A673 (cell line): Measurements from ENCODE around the gene TLE1. TPM values are rescaled to one million over a fixed set of nuclear protein-coding genes. Genes with fewer than 3 reads are reported as not detected.

Experiments
- BruUV-seq: library from RNA; stranded (reverse); fragments of 400-500 nt; replicated peaks from 2 replicates; lab custom pipeline; 2021; lab: Mats Ljungman, UMichigan
- CTCF ChIA-PET: fragments of 300-600 bp; sonication (Branson Sonifier 250); formaldehyde crosslinking; loops from one replicate; lab custom pipeline; 2022; ENCODE audit warnings: antibody characterized with exemption; lab: Charles Lee
- POLR2A ChIA-PET: fragments of 300-600 bp; sonication (Branson Sonifier 250); formaldehyde crosslinking; loops from one replicate; lab custom pipeline; 2022; ENCODE audit warnings: antibody characterized with exemption; ENCODE audit not compliant: low non-redundant PET; lab: Charles Lee
- DNase-seq: peaks from one replicate; pipeline ENCODE4 v3.0.0-alpha.2; 2015; ENCODE audit warnings: low spot score
- H3K27ac ChIP-seq: fragments of 200-600 bp; sonication (generic); 2 replicates; pipeline ENCODE4 v1.5.1; 2016; ENCODE audit warnings: mixed run types, low read depth, mild to moderate bottlenecking, mixed read lengths, antibody characterized with exemption, low read length; ENCODE audit not compliant: poor library complexity, severe bottlenecking
- H3K27me3 ChIP-seq: fragments of 200-600 bp; sonication (generic); replicated peaks from 2 replicates; pipeline ENCODE4 v1.6.1; 2017; ENCODE audit warnings: mixed run types, low read depth, mild to moderate bottlenecking, mixed read lengths, antibody characterized with exemption, low read length; ENCODE audit not compliant: insufficient read depth, poor library complexity
- H3K36me3 ChIP-seq: fragments of 200-600 bp; sonication (generic); 2 replicates; pipeline ENCODE4 v1.6.1; 2016; ENCODE audit warnings: mixed run types, mild to moderate bottlenecking, mixed read lengths, antibody characterized with exemption, low read length; ENCODE audit not compliant: insufficient read depth, poor library complexity, severe bottlenecking
- H3K4me1 ChIP-seq: fragments of 200-600 bp; sonication (generic); 2 replicates; pipeline ENCODE4 v1.6.1; 2017; ENCODE audit warnings: mixed run types, mild to moderate bottlenecking, mixed read lengths, antibody characterized with exemption, low read length; ENCODE audit not compliant: insufficient read depth, poor library complexity, severe bottlenecking
- H3K4me3 ChIP-seq: fragments of 200-600 bp; sonication (generic); 2 replicates; pipeline ENCODE4 v1.5.1; 2016; ENCODE audit warnings: low read depth, mixed run types, mild to moderate bottlenecking, mixed read lengths, low read length; ENCODE audit not compliant: poor library complexity, severe bottlenecking
- H3K9me3 ChIP-seq: fragments of 200-600 bp; sonication (generic); 2 replicates; pipeline ENCODE4 v1.6.1; 2016; ENCODE audit warnings: mixed run types, low read depth, mild to moderate bottlenecking, mixed read lengths, antibody characterized with exemption, low read length; ENCODE audit not compliant: poor library complexity, severe bottlenecking
- EZH2 ChIP-seq: fragments of 200-600 bp; sonication (generic); IDR thresholded peaks from 2 replicates; pipeline ENCODE4 v1.6.1; 2017; ENCODE audit warnings: borderline replicate concordance, low read depth, mild to moderate bottlenecking, mixed read lengths, antibody characterized with exemption, low read length; ENCODE audit not compliant: poor library complexity, severe bottlenecking
- intact Hi-C: fragments of 100-400 bp; cut with micrococcal nuclease; formaldehyde crosslinking; loops from one replicate; pipeline ENCODE4 v1.10.0; 2022; ENCODE audit not compliant: unreplicated experiment
- total RNA-seq: library from RNA; stranded (reverse); gene quantifications from 2 replicates; pipeline ENCODE4 v1.2.3, GENCODE V29; 2021
- TF ChIP-seq, protein P1 (sequence below): fragments of 300-800, 200-600 bp; sonication (generic); conservative IDR thresholded peaks from 2 replicates; pipeline ENCODE4 v1.5.1; 2017; ENCODE audit warnings: low read depth, mild to moderate bottlenecking, antibody characterized with exemption, low read length, moderate library complexity, mixed read lengths

TLE1 gene
- total RNA-seq, 1 experiment from 2014 or later: 2.2 TPM

DNA sequence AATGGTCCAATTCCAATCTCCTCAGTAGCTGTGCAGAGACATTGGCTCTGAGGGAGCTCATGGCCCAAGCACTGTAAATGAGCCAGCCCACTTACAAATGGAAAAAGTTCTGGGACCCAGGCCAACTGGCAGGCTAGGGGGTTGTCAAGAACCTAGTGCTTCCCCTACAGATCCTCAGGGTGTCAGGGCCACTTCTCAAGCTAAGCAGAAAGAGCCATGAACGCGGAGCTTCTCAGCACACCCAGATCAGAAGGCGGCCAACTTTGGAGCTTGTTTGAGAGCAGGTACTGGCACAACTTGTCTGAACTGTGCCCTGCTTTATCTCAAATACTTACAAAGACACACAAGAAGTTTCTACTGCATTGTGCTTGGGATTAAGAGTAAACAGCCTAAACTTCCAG is 17.5 kb downstream of the TLE1 start:
- TF ChIP-seq, protein P1, sequence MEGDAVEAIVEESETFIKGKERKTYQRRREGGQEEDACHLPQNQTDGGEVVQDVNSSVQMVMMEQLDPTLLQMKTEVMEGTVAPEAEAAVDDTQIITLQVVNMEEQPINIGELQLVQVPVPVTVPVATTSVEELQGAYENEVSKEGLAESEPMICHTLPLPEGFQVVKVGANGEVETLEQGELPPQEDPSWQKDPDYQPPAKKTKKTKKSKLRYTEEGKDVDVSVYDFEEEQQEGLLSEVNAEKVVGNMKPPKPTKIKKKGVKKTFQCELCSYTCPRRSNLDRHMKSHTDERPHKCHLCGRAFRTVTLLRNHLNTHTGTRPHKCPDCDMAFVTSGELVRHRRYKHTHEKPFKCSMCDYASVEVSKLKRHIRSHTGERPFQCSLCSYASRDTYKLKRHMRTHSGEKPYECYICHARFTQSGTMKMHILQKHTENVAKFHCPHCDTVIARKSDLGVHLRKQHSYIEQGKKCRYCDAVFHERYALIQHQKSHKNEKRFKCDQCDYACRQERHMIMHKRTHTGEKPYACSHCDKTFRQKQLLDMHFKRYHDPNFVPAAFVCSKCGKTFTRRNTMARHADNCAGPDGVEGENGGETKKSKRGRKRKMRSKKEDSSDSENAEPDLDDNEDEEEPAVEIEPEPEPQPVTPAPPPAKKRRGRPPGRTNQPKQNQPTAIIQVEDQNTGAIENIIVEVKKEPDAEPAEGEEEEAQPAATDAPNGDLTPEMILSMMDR: no peak
- TF ChIP-seq EZH2: no peak
- Histone ChIP-seq H3K27me3 (no peaks in the 10 kb centered on the region), H3K27ac (no peak overlapping the region), H3K4me3 (no peak overlapping the region), H3K9me3 (no peaks in the 10 kb centered on the region), H3K4me1 (no peaks in the 10 kb centered on the region), H3K36me3 (no peaks in the 10 kb centered on the region)
- ChIA-PET POLR2A (no interaction called here), CTCF (no interaction called here)
- no peak for DNase-seq
- intact Hi-C loops: no loop called here
- no TSS peak for BruUV-seq

- ChIA-PET POLR2A (no interaction called here), CTCF (no interaction called here)
- Histone ChIP-seq H3K9me3 (no peaks in the 10 kb centered on the region), H3K36me3 (no peaks in the 10 kb centered on the region), H3K4me1 (peaks cover 6% of the 10 kb centered on the region), H3K4me3 (no peak overlapping the region), H3K27ac (no peak overlapping the region), H3K27me3 (no peaks in the 10 kb centered on the region)
- BruUV-seq: no TSS peak
- DNase-seq: no peak
- no peak for TF ChIP-seq EZH2
- TF ChIP-seq, protein P1: no peak
- intact Hi-C loops: no loop called here
These were observed 19.5 kb downstream of the TLE1 start for GRCh38 chr9:81669866-81670265.

- TF ChIP-seq, protein P1: no peak
- TF ChIP-seq EZH2: no peak
- intact Hi-C loops: no loop called here
- Histone ChIP-seq H3K36me3 (no peaks in the 10 kb centered on the region), H3K27me3 (no peaks in the 10 kb centered on the region), H3K4me3 (no peak overlapping the region), H3K9me3 (no peaks in the 10 kb centered on the region), H3K4me1 (peaks cover 6% of the 10 kb centered on the region), H3K27ac (no peak overlapping the region)
- CTCF ChIA-PET: no interaction called here
- no peak for DNase-seq
- BruUV-seq: no TSS peak
- POLR2A ChIA-PET: no interaction called here
These were observed 20.2 kb downstream of the TLE1 start for GRCh38 chr9:81669041-81669651.
